Activated CD8-positive, alpha-beta memory T cell treated with anti-CD3 and anti-CD28 coated beads for 1 hour (primary cell): ENCODE measurements around the gene POLD3.

Source experiments
- DNase-seq, 2 donors: peaks; one replicate each; pipeline ENCODE4 v3.0.0-alpha.2; 2020; ENCODE audit warnings: low read depth in 1 of 2; ENCODE audit errors: extremely low read depth in 1 of 2

The POLD3 gene

GRCh38 chr11:74684661-74685060 is 92.3 kb downstream of the POLD3 start:
- DNase-seq, result no peak

GRCh38 chr11:74685338-74685737 is 93.0 kb downstream of the POLD3 start:
- DNase-seq, result no peak

GRCh38 chr11:74685905-74686304 is 93.5 kb downstream of the POLD3 start:
- no peak for DNase-seq

- DNase-seq, result no peak
These were observed 94.4 kb downstream of the POLD3 start for GRCh38 chr11:74686792-74687191.

GRCh38 chr11:74687237-74688023 is 95.0 kb downstream of the POLD3 start:
- no peak for DNase-seq

GRCh38 chr11:74689666-74690065 is 97.3 kb downstream of the POLD3 start:
- no peak for DNase-seq

GRCh38 chr11:74691755-74692154 is 99.4 kb downstream of the POLD3 start:
- DNase-seq, result no peak
